Fibroblast of skin of right biceps (primary cell): Measurements from ENCODE around the gene GARIN5B.
A peak's percentile ranks its signal among the peaks of the same experiment; 100 is the strongest.

ENCODE experiments used
- DNase-seq: peaks from one replicate; pipeline ENCODE4 v3.0.0-alpha.2; 2013

The GARIN5B gene

DNA sequence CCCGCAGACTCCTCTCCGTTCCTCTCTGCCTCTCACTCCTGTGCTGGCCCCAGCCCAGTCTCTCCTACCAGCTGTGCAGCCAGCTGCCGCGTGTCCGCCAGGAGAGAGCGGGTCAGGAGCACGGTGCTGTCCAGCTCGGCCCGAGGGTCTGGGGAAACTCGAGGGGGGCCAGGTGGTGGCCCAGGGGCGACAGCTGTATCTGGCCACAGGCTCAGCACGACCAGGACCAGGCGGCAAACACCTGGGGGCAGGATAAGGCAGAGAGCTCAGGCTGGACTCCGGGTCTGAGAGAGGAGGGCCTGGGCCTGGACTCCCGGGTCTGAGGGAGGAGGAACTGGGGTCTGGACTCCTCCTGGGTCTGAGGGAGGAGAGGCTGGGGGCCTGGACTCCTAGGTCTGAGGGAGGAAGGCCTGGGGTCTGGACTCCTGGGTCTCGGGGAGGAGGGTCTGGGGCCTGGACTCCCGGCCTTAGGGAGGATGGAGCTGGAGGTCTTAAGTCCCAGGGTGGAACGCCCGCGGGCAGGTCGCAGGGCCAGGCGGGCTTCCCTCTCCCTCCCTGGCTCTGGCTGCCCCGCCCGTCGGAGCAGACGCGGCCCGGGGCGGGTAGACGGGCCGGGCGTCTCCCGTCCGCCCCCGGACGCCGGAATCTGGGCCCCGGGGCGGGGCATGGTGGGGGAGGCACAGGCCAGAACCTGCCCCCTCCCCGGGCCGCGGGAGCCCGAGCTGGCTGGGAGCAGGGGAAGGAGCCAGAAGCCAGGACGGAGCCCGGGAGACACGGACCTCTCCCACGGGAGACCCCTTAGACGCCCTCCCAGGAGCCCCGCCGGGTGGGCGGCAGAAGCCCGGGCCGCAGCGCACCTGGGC is 5.9 kb upstream of the GARIN5B start:
- DNase-seq, result peak; percentile 73

GRCh38 chr19:55368106-55368505 is 5.0 kb upstream of the GARIN5B start:
- DNase-seq, result no peak

GRCh38 chr19:55366790-55367189 is 3.7 kb upstream of the GARIN5B start:
- no peak for DNase-seq

- DNase-seq, result no peak
Observed at GRCh38 chr19:55365964-55366363, 2.9 kb upstream of the GARIN5B start.

DNA sequence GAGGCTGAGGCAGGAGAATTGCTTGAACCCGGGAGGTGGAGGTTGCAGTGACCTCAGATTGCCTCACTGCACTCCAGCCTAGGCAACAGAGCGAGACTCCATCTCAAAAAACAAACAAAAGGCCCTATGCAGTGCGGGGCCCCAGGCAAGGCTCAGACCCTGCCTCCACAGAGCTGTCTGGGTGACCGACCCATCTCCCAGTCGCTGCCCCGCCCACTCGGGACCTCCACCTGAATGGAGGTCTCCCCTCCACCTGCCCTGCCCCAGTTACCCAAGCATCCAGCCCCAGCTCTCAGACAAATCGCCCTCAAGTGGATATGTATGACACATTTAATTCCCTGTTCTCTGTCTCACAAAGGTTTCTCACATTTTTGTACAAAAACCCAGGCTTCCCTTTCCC is 2.2 kb upstream of the GARIN5B start:
- DNase-seq, result no peak

DNA sequence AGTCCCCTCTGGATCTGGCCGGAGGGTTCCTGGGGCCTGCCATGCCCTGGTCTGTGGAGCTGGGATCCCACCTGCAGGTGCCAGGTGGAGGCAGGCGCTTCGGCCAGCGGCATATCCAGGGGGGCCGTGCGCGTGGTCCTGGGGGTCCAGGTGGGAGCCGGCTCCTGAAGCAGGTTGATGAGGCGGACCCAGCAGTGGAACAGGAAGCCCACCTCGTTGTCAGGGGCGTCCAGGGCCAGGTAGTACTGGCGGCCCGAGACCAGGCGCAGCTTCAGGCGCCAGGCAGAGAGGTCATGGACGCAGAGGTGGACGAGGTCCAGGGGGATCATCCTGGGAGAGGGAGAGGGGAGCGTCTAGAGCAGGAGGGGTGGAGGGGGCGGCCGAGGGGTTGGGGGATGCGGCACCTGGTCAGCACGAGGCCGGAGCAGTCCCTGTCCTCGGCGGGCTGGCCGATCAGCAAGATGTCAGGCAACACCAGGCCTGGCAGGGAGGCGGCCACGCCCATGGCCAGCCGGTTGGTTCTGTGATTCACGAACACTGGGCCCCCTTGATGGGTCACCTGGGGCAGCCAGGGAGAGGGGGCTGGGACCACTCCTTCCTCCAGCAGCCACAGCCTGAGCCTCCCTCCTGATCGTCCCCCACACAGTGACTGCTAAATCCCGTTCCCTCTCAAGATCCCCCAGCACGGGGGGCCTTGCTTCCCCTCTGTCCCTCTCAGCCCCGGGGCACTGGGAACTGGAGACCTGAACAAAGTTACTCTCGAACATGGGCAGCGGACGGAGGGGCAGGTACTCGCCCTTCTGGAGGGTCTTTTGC is 678 bp downstream of the GARIN5B start:
- no peak for DNase-seq

DNA sequence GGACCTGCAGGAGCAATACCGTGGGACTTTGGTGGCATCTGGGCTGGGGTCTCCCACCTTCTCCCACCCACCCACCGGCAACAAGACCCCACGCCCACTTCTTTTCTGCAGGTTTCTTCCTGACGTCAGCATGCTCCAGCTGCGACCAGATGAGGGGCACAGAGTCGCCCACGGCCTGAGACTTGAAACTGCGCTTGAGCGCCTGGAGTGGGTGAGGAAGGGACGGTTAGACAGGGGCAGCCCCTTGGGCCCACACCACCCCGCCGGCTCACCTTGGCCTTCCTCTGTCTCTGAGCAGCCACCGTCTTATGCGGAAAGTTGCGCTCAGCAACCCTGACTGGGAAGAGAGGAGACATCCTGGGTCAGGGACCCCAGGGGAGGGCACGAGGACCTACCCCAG is 2.2 kb downstream of the GARIN5B start:
- no peak for DNase-seq

GRCh38 chr19:55358943-55359908 is 3.8 kb downstream of the GARIN5B start:
- no peak for DNase-seq

DNA sequence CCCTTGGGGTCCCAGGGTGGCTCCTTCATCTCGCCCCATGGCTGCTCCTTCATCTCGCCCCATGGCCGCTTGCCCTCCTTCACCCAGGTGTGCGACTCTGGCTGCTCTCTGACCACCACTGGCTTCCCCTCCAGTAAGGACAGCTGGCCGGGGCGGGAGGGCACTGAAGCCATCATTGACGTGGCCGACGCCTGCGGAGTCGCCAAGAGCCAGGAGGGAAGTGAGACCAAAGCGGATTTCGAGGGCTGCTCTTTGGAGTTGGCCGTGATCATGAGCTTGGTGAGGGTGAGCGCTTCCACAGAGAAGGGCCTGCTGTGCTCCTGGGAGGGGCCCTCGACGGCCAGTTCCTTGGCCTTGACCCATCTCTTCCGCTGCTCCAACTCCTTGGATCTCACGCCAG is 4.6 kb downstream of the GARIN5B start:
- DNase-seq, result no peak

DNA sequence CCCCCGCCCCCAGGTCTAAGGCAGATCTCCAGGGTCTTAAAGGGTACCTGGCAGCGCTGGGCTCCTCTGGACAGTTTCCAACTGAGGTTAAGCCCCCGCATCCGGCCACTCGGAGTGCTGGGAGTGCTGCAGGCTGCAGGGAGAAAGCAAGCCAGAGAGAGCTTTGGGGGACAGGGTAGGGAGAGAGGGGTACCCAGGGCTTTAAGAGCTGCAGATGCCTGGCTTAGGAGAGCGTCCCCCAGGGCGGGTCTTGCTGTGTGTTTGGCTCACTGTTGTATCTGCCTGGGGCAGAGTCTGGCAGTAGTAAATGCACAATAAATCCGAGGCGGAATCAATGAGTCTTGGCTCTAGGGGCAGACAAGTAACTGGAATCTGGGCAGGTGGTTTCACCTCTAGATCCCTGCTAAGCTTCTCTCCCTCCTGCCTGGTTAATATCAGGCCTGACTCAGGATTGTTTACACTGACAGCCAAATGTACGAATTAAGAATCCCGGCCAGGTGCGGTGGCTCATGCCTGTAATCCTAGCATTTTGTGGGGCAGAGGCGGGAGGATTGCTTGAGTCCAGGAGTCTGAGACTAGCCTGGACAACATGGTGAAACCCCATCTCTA is 7.7 kb downstream of the GARIN5B start:
- no peak for DNase-seq

GRCh38 chr19:55354698-55355212 is 8.3 kb downstream of the GARIN5B start, which contains the start of gene COX6B2:
TSS of gene COX6B2 (minus strand) at chr19:55354719. CDS start at chr19:55354521, 198 bp downstream.
- DNase-seq, result no peak

- DNase-seq, result peak; percentile 58
Observed at GRCh38 chr19:55353803-55354697, 9.0 kb downstream of the GARIN5B start.

GRCh38 chr19:55353356-55353802 is 9.7 kb downstream of the GARIN5B start:
- DNase-seq, result no peak

- DNase-seq, result no peak
Observed at GRCh38 chr19:55352549-55353145, 10.4 kb downstream of the GARIN5B start.

DNA sequence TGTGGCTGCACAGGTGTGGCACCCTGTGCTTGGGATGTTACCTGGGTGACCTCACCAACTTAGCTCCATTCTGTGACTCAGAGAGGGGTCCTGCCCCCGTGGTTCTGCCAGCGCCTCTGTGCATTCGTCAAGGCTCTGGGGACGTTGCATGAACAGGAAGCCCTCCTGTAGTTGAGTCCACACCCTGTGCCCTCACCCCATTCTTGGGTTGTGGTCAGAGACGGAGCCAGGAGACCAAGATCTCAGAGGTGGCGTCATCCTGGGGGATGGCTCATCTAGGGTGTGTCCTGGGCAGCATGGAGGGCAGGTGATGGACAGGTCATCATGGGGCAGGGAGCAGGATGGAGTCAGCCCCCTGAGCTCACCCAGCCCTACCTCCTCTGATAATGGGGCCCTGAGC is 11.0 kb downstream of the GARIN5B start:
- DNase-seq, result no peak

DNA sequence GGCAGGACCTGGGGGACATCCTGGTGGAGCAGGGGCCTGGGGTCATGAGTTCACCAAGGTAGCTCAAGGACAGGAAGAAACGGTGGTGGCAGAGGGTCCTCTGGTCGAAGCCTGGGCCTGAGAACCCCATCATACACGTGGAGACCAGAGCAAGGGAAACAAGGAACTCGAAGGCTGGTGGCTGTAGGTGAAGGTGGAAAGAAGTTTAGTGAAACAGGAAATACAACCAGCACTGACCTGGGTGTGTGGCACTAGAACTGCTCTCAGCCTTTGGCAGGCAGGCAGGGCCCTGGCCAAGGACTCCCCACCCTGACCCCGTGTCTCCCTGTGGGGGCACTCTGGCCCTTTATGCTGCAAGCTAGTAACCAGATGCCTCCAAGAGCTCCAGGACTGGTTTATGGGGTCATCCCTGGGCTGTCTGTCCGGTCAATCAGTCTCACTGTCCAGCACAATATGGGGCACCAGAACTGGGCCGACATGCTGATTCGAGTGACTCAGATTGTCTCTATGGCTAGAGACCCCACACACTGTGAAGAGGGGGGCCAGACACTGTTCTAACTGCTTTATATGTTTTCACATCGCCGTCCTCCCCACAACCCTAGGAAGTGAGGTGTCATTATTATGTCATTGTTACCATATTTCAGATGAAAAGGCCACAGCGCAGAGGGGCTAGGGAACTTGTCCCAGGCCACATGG is 12.3 kb downstream of the GARIN5B start:
- no peak for DNase-seq

GRCh38 chr19:55348317-55349034 is 14.6 kb downstream of the GARIN5B start:
- DNase-seq, result no peak

DNA sequence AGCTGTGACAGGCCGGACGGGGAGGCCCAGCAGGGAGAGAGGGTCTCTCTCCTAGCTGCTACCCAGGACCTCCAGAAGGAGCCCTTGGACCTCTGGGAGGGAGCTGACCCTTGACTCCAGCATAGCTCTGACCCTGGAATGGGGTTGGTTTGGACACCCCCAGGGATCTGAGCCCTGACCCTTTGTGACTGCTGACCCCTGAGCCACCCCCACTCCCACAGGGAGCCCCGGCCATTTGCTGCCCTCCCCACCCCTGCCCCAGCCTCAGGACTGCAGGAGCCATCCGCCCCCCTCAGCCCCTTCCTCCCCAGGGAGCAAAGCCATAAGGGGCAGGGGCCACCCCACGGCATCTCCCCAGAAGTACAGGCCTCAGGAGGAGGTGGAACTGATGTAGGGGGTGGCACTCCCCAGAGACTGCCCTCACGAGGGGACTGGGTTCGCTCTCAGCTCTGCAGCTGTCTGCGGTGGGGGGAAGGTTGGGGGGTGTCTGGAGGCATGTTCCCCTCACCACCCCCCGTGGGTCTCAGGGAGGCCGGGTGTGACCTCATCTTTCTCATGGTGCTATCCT is 15.5 kb downstream of the GARIN5B start:
- DNase-seq, result no peak
